Inflammatory macrophage treated with lipopolysaccharide for 1 hour (primary cell): Measurements from ENCODE around the gene BTG2.
"Not testable (repeated sequence)": the region's sequence is repeated elsewhere in the genome, so short reads cannot be mapped to it uniquely, and the experiment has no call there.

Experiments
- DNase-seq, 2 donors: peaks; one replicate each; pipeline ENCODE4 v3.0.0-alpha.2; 2020 to 2022

The BTG2 gene, protein sequence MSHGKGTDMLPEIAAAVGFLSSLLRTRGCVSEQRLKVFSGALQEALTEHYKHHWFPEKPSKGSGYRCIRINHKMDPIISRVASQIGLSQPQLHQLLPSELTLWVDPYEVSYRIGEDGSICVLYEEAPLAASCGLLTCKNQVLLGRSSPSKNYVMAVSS

DNA sequence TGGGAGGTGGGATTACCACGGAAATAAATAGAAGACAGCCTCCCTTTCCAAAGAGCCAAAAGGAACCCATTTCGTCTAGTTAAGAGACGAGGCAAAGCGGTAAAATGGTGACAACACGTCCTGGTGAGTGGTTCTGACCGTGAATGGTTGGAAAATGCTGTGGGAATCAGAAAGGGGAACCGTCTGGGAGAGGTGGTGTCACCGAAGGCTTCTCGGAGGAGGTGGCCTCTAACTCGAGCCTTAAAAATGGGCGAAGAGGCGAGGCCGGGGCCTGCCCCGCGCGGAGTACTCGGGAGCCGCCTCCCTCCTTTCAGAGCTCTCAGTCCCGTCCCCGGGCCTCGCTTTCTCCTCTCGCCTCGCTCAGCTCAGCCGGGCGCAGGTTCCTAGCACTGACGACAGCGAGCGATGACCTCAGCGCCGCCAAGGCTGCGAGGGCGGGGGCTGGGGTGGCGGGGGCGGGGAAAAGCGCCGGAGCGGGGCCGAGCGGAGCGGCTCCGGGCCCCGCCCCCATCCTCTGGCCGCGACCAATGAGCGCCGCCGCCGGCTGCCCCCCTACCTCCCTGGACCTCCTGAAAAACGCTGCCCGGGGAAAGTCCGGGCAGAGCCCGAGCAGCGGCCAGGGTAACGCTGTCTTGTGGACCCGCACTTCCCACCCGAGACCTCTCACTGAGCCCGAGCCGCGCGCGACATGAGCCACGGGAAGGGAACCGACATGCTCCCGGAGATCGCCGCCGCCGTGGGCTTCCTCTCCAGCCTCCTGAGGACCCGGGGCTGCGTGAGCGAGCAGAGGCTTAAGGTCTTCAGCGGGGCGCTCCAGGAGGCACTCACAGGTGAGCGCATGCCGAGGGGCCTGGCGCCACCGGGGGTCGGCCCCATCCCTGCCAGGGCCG is at the start of gene BTG2:
Gene BTG2, plus strand, starts transcription at position 601 of the 890 bp plus-strand sequence. Its CDS starts 88 bp downstream, at position 689.
- peak; percentile 92 to 96 for DNase-seq

DNA sequence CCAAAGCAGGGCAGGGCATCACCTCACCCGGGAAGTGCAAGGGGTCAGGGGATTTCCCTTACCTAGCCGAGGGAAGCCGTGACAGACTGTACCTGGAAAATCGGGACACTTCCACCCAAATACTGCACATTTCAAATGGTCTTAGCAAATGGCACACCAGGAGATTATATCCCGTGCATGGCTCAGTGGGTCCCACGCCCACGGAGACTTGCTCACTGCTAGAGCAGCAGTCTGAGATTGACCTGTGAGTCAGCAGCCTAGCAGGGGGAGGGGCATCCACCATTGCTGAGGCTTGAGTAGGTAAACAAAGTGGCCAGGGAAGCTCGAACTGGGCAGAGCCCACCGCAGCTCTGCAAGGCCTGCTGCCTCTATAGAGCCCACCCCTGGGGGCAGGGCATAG is 48.7 kb upstream of the BTG2 start:
- not testable (repeated sequence) for DNase-seq

DNA sequence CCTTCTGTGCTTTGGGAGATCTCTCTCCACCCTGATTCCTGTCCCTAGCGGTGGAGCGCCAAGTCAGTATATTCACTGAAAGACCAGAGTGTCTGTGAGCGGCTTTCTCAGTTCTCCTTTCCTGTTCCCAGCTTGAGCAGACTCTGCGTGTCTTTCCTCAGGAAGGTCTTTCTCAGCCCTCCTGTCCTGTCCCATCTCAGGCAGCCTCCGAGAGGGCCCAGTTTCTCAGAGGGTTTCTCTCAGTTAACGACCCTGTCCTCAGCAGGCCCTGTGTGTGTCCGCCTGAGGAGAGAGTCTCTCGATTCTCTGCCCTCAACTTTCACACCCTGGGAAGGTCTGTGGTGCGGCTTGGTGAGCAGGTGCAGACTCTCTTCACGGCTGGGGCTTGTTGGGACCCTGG is 41.8 kb upstream of the BTG2 start:
- no peak for DNase-seq

DNA sequence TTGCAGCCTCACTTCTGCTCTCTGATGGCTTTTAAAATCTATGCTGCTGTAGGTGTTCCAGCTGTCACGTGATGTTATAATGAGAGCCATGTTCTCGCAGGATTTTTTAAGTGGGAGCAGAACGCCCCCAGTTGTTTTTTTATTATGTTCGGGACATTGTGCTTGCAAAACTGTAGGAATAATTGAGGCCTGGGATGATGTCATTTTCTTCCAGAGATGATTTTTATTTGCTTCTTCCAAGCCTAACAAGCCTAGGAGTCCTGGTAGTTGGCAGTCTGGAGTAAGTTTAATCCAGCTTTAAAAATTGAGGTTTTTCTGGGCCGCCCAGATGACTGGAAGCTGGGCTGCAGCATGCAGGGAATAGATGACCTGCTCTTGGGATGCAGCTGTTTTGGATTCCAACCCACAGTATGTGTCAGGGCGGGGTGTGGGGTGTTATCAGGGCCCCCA is 41.2 kb upstream of the BTG2 start:
- no peak for DNase-seq

DNA sequence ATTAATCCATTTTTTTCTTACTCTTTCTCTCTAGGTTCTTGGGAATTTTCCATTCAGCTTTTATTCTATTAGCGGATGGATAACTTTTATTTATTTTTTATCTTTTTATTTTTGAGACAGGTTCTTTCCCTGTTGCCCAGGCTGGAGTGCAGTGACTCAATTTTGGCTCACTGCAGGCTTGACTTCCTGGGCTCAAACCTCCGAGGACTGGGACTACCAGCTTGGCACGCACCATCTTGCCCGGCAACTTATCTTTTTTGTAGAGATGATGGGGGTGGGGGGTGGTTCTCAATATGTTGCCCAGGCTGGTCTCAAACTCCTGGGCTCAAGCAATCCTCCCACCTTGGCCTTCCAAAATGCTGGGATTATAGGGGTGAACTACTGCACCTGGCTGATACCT is 39.8 kb upstream of the BTG2 start:
- no peak for DNase-seq

DNA sequence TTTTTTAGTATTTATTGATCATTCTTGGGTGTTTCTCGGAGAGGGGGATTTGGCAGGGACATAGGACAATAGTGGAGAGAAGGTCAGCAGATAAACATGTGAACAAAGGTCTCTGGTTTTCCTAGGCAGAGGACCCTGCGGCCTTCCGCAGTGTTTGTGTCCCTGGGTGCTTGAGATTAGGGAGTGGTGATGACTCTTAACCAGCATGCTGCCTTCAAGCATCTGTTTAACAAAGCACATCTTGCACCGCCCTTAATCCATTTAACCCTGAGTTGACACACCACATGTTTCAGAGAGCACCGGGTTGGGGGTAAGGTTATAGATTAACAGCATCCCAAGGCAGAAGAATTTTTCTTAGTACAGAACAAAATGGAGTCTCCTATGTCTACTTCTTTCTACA is 39.2 kb upstream of the BTG2 start:
- not testable (repeated sequence) for DNase-seq

DNA sequence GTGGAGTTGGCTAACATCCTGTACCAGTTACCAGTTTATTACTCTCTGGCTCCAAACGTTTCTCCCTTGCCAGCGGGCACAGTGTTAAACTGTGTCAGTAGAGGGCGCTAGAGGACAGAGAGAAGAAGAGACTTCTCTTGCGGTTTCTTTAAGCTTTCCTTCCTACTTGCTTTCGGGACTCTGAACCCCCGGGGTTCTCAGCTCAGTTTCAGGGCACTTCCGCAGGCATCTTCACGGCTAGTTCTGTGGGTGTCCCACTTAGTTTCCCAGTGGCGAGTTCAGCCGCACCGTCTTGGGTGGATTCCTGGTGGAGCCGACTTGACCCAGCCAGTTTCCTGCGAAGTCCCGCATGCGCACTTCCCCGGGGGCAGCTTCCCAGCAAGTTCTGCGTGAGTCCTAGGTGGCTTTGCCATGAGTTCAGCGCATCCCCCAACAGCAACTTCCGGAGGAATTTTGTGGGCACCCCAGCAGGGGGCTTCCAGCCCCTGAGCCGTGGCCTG is 37.9 kb upstream of the BTG2 start:
- peak; percentile 78 to 99 for DNase-seq

DNA sequence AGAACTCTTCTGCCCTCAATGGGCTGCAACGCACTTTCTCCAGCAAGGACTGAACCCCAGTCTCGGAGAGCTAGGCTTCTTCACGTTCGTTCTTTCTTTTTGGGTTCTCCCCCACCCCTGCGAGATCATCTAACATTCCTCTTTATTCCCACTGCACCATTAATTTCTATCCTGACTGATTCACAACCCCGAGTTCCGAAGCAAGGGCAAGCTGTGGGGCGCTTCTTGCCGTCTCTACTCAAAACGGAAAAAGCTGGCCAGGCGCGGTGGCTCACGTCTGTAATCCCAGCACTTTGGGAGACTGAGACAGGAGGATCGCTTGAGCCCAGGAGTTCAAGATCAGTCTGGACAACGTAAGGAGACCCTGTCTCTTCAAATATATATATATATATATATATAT is 37.4 kb upstream of the BTG2 start:
- no peak for DNase-seq

DNA sequence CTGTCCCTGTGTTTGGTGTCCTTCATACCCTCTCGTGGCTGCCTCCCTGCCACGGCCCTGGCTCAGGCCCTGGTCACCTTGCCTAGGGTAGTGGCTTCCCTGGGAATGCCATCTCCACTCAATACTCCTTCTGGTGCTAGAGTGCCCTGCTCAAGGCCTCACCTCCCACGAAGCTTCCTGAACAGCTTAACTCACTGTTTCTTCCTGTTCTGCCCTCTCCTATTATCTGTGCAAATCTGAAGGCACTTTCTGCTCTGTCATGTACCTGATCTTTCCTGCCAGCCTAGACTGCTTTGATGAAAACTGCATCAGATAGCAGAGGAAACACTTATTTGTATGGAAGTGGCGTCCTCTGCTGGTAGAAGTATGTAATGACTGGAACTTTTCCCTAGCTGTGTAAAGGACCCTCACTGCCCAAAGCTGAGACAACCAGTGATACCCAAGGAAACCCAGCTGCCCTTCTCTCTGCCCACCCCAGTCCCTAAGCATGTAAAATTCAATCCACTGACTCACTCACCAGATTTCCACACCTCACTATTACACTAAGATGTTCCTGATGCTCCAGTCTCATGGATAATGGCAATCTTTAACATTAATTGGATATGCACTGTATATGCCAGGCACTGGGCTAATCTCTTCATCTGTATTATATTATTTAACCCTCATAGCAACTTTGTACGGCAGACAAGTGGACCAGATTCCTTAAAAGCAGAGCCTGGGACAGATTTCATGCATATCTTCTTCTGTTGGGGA is 36.2 kb upstream of the BTG2 start:
- peak; percentile 48 to 78 for DNase-seq

DNA sequence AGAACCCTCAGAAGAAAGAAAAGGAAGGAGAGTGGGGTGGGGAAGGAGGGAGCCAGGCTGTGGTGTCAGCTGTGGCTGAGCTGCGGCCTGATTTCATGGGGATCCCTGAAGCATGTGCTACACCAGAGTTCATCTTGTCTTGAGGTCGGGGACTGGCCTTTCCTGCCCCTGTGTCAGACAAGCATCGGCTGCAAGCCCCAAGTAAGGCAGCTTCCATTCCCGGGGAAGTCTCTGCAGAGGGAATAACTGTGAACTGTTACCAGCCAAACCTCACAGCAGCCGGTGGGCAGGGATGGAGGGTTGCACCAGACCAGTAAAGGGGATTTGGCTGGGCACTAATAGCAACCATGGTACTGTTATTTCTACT is 35.7 kb upstream of the BTG2 start:
- no peak for DNase-seq

DNA sequence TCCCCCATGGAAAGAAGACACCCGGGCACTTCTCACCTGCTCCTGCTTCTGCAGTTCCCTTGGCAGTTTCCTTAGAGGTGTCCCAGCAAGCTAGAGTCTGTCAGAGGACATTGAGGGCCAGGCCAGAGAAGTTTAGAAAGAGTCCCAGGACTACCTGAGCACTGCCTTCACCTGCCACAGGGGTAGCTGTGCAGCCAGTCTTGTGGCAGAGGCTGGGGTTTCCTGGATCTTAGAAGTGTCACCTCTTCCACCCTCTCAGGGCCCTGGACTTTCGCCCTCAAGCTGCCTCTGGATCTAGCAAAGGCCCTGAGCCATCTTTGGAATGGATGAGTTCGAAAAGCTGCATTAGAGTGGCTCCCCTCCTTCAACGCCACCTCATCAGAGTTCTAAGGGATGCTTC is 34.9 kb upstream of the BTG2 start:
- DNase-seq = no peak

DNA sequence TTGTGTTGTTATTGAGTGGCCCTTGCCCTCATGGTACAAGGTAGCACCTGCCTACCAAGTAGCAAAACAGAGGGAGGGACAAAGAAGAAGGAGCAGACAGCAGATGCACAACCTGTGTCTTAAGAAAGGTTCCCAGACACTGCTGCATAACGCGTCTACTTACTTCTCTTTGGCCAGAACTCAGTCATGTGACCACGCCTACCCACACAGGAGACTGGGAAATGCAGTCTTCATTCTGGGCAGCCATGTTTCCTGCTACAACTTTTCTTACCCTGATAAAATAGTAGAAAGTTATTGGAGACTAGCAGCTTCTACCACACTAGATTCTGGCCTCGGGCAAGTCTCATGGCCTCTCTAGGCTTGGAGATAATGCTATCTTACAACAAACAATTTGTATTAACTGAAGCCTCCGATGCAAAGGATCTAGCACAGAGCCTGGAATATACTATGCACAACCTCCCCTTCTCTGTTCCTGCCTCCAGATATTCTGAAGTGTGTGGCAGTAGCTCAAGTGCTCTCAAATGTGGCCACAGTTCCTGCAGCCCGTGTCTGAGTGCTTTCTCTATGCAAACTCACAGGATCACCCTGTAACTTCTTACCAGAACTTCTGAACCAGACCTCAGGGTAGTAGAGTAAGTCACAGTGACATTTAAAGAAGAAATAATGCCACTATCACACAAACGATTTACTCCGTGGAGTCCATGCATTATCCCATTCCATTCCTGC is 34.1 kb upstream of the BTG2 start:
- DNase-seq = peak; percentile 77 to 81

DNA sequence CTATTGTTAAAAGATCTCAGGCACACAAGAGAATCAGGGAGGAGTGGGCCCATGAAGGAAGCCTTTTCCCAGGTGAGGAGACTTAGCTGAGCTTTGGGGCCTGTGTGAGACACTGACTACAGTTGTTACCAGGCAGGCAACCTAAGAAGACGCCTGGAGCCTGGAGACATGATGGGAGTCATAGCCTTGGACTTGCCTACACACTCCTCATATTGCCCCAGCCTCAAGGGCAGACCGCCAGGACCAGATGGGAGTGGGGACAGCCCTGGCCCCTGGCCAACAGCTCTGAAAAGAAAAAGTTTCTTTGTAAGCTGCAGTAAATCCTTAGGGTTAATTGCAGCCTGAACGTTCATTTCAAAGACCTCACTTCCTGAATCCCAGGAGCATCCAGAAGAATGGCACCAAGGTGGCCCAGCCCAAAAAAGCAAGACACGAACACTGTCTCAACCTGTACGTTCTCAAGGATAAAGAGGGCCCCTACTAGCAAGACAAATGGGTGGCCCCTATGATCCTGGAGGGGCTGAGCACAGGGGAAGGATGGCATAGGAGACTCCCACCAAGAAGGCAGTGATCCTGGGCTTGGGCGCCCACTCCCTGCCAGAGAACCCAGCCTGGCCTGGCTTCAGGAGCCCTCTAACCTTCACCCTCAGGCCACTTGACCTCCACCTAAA is 33.2 kb upstream of the BTG2 start:
- DNase-seq = no peak

DNA sequence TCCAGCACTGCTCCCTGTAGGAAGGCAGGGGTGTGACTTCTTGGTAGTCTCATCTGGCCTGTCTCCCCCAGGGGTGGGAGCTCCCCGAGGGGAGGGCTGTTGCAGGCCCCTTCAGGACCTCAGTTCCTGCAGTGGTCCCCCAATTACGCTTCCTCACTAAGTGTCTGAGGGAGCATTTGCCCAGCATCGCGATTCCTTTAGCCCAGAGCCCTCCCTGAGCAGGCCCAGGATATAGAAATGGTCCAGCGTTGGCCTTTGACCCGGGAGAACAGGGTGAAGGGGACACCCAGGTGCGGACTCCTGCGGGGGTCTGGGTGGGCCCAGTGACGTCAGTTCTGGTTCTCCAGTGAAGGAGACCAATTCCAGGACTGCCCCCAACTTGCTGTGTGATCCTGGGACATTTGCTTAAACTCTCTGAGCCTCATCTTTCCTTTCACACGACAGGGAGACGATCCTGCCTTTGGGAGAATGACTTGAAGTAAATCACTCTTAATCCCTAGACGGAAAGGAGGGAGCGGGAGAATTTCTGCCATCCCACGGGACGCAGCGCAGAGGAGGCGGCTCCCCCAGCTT is 32.6 kb upstream of the BTG2 start:
- no peak for DNase-seq

DNA sequence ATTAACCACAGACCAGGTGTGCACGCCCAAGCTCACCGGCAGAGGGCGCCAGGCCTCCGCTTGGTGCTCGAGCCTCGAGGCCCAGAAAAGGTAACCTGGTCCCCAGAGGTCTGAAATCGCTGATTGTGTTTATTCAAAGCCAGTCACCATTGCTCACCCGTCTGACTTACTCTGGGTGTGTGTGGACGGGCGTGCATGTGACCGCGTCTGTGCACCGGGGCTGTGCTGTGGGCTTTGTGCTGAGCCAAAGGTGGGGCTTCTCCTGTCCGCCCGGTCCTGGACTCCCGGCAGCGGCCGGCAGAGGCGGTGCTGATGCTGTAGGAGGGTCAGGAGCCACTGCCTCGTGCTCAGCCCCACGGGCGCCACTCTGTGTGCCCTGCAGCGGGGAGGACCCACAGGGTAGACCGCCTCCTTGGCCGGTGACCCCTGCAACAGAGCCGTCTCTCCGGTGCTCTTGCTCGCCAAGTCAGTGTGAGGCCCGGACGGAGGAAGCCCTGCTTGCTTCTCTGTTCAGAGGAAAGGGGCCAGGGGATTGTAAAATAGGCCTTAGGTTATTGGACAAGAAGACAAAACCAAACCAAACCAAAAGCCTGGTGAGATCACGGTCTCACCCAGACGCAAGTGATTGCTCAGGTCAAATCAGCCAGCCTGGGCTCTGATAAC is 32.0 kb upstream of the BTG2 start:
- DNase-seq = peak; percentile 69 to 93

DNA sequence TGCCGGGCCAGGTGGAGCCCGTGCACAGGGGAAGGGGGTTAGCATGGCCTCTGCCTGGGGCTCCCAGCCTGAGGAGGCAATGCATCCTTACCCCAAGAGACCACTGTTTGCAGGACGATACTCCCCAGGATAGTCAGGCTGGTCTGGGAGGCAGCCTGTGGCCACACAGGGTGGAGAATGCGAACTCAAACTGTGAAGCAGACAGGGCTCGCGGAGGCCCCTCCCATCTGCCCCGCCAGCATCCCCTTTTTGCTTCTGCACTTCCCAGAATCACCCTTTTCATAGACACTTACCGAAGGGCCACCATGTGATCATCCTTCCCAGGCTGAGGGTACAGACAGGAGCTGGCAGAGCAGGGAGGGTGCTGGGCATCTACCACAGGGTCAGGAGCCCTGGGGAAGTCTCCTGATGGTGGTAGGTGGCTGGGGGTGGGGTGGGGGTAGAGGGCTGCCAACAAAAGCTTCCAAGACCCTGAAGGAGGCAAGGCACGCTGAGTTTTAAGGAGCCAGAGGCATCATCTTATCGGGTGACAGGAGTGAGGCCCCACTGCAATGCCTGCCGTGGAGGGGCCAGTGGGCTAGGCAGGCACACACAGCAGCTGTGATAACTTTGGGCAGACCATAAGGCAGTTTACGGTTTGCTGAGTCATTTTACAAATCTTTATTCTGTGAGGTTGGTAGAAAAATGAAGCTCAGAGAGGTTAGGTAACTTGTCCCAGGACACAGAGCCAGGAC is 31.3 kb upstream of the BTG2 start:
- DNase-seq = peak; percentile 64 to 67

DNA sequence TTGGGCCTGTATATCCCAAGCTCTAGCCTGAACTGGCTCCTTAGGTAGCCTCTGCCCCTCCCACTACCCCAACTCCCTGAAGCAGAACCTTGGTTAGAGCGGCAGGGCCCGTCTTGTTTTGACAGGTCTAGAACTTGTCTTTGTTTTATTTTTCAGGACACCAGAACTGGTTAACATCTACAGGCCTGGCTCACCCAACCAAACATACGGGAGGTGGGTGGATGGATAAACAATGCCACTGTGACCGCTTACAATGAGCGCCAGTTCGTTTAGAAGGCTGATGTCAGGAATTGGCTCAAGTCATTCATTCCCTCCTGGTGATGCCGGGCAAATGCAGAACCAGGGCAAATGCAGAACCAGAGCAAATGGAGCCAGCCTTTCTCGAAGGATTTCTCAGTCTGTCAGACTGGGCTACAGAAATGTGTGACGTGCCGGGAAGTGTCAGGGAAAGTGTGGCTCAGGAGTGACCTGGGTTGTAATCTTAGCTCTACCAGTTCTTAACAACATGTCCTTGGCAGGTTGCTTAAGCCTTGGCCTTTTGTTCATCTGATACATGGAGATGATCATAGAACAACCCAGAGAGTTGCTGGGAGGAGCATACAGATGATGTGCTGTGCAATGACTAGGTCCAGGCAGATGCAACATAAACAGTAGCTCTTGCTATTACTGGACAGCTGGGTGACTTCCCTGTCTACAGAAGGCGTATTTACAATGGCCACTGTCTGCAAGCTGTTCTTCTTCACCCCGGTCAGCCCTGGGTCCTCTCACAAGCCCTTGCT is 30.5 kb upstream of the BTG2 start:
- DNase-seq = peak; percentile 34 to 56

DNA sequence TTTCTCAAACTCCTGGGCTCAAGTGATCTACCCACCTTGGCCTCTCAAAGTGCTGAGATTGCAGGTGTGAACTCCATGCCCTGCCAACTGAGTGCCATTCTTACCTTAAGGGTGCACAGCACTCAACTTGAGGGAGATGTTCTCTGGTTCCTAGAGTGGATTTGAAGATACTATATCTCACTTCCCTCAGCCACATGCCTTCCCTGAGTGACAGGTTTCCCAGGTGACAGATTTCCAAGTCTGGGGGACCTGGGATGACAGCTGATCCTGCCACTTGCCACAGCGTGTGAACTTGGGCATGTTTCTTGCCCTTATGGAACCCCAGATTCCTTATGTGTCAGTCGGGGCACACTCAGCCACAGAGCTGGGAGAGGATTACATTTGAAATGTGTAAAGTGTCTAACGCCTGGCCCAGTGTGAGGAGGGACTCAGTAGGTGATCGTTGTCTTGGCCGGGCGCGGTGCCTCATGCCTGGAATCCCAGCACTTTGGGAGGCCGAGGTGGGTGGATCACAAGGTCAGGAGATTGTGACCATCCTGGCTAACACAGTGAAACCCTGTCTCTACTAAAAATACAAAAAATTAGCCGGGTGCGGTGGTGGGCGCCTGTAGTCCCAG is 29.6 kb upstream of the BTG2 start:
- DNase-seq = no peak

DNA sequence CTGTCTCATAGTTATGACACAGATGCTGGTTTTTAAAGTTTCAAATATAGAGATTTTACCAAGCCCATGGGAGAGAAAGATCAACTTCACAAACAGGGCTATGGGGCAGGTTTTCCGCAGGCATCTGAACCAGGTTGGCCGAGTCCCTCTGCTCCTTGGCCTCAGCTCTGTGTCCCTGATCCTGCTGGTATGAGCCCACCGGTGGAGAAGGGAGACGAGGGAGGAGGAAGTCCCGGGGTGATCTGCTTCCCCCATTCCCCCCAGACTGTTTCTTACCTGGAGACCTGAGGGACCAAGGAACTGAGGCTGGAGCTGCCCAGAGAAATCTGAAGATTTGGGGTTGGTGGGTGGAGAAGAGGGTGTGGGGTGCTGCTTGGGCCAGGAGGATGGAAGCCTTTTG is 28.9 kb upstream of the BTG2 start:
- DNase-seq = no peak
